Panc1 (cell line): ENCODE measurements around the gene CSTF3. TPM values are rescaled to one million over a fixed set of nuclear protein-coding genes. Genes with fewer than 3 reads are reported as not detected.

Experiments used
- ATAC-seq: fragments of 200-7000 bp; cut with Tn5 transposase; 2 replicates; pipeline ENCODE4 v1.9.1; 2020; ENCODE audit warnings: mild to moderate bottlenecking, moderate library complexity
- BruUV-seq: library from RNA; stranded (reverse); fragments of 400-500 nt; replicated peaks from 2 replicates; lab custom pipeline; 2021; lab: Mats Ljungman, UMichigan
- CTCF ChIA-PET: fragments of 300-600 bp; sonication (Branson Sonifier 250); formaldehyde crosslinking; loops from one replicate; lab custom pipeline; 2022; ENCODE audit warnings: antibody characterized with exemption; lab: Charles Lee
- POLR2A ChIA-PET: fragments of 300-600 bp; sonication (Branson Sonifier 250); formaldehyde crosslinking; loops from one replicate; lab custom pipeline; 2022; ENCODE audit warnings: antibody characterized with exemption; lab: Charles Lee
- DNase-seq: peaks from one replicate; pipeline ENCODE4 v3.0.0-alpha.2; 2010; ENCODE audit warnings: low read depth, low spot score
- H3K27ac ChIP-seq: 2 replicates; pipeline ENCODE4 v1.5.1; 2011; ENCODE audit warnings: mild to moderate bottlenecking, low read length, inconsistent platforms
- H3K27me3 ChIP-seq: fragments of 200-500 bp; sonication (Bioruptor generic); 2 replicates; pipeline ENCODE4 v1.6.0; 2014; ENCODE audit warnings: low read length, inconsistent platforms; ENCODE audit not compliant: control insufficient read depth, insufficient read depth
- H3K36me3 ChIP-seq: fragments of 200-500 bp; sonication (Bioruptor generic); 2 replicates; pipeline ENCODE4 v1.5.1; 2014; ENCODE audit warnings: inconsistent platforms, mild to moderate bottlenecking, low read length, moderate library complexity; ENCODE audit not compliant: control insufficient read depth, insufficient read depth
- H3K4me1 ChIP-seq: 2 replicates; pipeline ENCODE4 v1.5.1; 2011; ENCODE audit warnings: inconsistent platforms, mild to moderate bottlenecking, low read length, moderate library complexity; ENCODE audit not compliant: control insufficient read depth, insufficient read depth
- H3K4me3 ChIP-seq, 2 experiments: 2 replicates each; pipeline ENCODE4 v1.5.1; 2011 to 2012; ENCODE audit warnings: low read depth in 2 of 2, low read length in 2 of 2, mild to moderate bottlenecking in 2 of 2, inconsistent platforms in 1 of 2, moderate library complexity in 1 of 2
- H3K9me3 ChIP-seq: fragments of 200-500 bp; sonication (Bioruptor generic); 2 replicates; pipeline ENCODE4 v1.5.1; 2014; ENCODE audit warnings: low read depth, mild to moderate bottlenecking, inconsistent platforms, low read length, moderate library complexity; ENCODE audit not compliant: control insufficient read depth, insufficient read depth
- CTCF ChIP-seq: fragments of 450-650 bp; IDR thresholded peaks from 2 replicates; pipeline ENCODE4 v1.5.1; 2017; ENCODE audit warnings: mild to moderate bottlenecking
- POLR2AphosphoS5 ChIP-seq: IDR thresholded peaks from 2 replicates; pipeline ENCODE4 v1.6.1; 2012; ENCODE audit warnings: mild to moderate bottlenecking, low read depth, low read length, moderate library complexity
- SIN3A ChIP-seq: IDR thresholded peaks from 2 replicates; pipeline ENCODE4 v1.6.1; 2012; ENCODE audit warnings: low read depth, mild to moderate bottlenecking, low read length, moderate library complexity, borderline replicate concordance; ENCODE audit not compliant: insufficient read depth
- TCF7L2 ChIP-seq: IDR thresholded peaks from 2 replicates; pipeline ENCODE4 v1.6.1; 2011; ENCODE audit warnings: mild to moderate bottlenecking, low read depth, low read length, inconsistent platforms
- in situ Hi-C: cut with HindIII; loops from 2 replicates; pipeline ENCODE4 v1.10.0; 2016; ENCODE audit warnings: low sequenced_read_pairs, low pct_unique_long_range_greater_than_20kb
- intact Hi-C: fragments of 100-400 bp; cut with micrococcal nuclease; formaldehyde crosslinking; loops from one replicate; pipeline ENCODE4 v1.10.0; 2022; ENCODE audit not compliant: unreplicated experiment
- total RNA-seq: library from RNA; stranded (reverse); gene quantifications from one replicate; pipeline ENCODE4 v1.2.1, GENCODE V29; 2021; ENCODE audit not compliant: unreplicated experiment
- TF ChIP-seq, protein P1 (sequence below), 2 experiments: IDR thresholded peaks; 2 replicates each; pipeline ENCODE4 v1.6.1; 2011 to 2012; ENCODE audit warnings: low read depth in 2 of 2, control low read depth in 1 of 2, low read length in 1 of 2, mild to moderate bottlenecking in 1 of 2, moderate library complexity in 1 of 2; ENCODE audit not compliant: insufficient read depth in 1 of 2

The CSTF3 gene
- total RNA-seq, 1 experiment from 2014 or later: 29.8 TPM

GRCh38 chr11:33191467-33191866, 30.2 kb upstream of the CSTF3 start:
- CTCF ChIA-PET: interaction anchor here (0.7 kb wide), 1 partner anchor 70 kb away, joined by 9 read pairs; no protein-coding TSS in a partner anchor
- H3K27ac ChIP-seq: no peak overlapping the region
- H3K36me3 ChIP-seq: no peaks in the 10 kb centered on the region
- H3K4me3 ChIP-seq: no peak overlapping the region
- intact Hi-C loops (no loop called here), in situ Hi-C loops (no loop called here)
- TF ChIP-seq, protein P1, sequence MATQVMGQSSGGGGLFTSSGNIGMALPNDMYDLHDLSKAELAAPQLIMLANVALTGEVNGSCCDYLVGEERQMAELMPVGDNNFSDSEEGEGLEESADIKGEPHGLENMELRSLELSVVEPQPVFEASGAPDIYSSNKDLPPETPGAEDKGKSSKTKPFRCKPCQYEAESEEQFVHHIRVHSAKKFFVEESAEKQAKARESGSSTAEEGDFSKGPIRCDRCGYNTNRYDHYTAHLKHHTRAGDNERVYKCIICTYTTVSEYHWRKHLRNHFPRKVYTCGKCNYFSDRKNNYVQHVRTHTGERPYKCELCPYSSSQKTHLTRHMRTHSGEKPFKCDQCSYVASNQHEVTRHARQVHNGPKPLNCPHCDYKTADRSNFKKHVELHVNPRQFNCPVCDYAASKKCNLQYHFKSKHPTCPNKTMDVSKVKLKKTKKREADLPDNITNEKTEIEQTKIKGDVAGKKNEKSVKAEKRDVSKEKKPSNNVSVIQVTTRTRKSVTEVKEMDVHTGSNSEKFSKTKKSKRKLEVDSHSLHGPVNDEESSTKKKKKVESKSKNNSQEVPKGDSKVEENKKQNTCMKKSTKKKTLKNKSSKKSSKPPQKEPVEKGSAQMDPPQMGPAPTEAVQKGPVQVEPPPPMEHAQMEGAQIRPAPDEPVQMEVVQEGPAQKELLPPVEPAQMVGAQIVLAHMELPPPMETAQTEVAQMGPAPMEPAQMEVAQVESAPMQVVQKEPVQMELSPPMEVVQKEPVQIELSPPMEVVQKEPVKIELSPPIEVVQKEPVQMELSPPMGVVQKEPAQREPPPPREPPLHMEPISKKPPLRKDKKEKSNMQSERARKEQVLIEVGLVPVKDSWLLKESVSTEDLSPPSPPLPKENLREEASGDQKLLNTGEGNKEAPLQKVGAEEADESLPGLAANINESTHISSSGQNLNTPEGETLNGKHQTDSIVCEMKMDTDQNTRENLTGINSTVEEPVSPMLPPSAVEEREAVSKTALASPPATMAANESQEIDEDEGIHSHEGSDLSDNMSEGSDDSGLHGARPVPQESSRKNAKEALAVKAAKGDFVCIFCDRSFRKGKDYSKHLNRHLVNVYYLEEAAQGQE (IDR thresholded peaks at IDR 0.05; ENCODE audit: insufficient read depth in 1 of 2, low read depth in 2 of 2, low read length in 1 of 2): no peak
- TF ChIP-seq CTCF: no peak
- no peak for TF ChIP-seq POLR2AphosphoS5
- TF ChIP-seq TCF7L2: no peak
- no peak for TF ChIP-seq SIN3A
- H3K9me3 ChIP-seq: no peaks in the 10 kb centered on the region
- H3K27me3 ChIP-seq: no peaks in the 10 kb centered on the region
- ATAC-seq (no peak), DNase-seq (no peak)
- POLR2A ChIA-PET: interaction anchor here (0.7 kb wide), 1 partner anchor 124 kb away, joined by 5 read pairs; no protein-coding TSS in a partner anchor
- BruUV-seq: no TSS peak
- H3K4me1 ChIP-seq: no peaks in the 10 kb centered on the region

DNA sequence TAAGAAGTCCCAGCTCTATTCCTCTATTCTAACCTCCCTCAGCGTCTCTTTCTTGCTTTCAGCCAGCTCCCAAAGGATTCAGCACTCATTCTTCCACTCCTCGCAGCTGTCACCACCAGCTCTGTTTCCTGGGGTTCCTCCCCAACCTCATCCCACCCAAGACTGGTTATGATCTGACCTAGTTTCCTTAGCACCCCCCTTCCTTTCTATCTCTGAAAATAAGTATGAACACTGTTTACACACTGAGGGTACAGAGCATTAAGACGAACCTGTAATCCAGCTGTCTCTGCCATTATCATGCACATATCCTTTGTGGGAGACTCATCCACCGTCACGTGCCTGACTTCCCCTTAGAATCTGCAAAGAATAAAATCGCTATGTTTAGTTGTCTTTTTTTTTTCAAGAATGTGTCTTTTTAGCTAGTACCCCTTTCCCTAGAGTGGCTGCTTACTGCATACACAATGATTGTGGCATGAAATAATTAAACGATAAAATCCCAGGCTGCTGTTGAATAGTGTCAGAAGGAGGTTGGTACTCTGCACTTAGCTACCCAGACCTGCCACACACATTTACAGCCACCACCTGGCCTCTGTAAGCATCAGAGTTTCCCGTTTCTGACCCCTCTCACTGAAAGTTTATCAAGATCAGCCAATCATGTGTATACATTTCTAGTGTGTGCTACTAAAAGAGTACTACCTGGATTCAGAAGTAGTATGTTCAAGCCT, 26.9 kb upstream of the CSTF3 start:
- Histone ChIP-seq H3K4me1 (no peaks in the 10 kb centered on the region), H3K9me3 (no peaks in the 10 kb centered on the region), H3K27ac (no peak overlapping the region), H3K27me3 (no peaks in the 10 kb centered on the region), H3K4me3 (no peak overlapping the region), H3K36me3 (no peaks in the 10 kb centered on the region)
- TF ChIP-seq CTCF (no peak), POLR2AphosphoS5 (no peak), SIN3A (no peak), TCF7L2 (no peak)
- TF ChIP-seq, protein P1 (IDR thresholded peaks at IDR 0.05; ENCODE audit: insufficient read depth in 1 of 2, low read depth in 2 of 2, low read length in 1 of 2): no peak
- CTCF ChIA-PET: interaction anchor here (0.5 kb wide), 1 partner anchor 22 kb away, joined by 3 read pairs; no protein-coding TSS in a partner anchor
- in situ Hi-C loops (no loop called here), intact Hi-C loops (no loop called here)
- DNase-seq: no peak
- POLR2A ChIA-PET: no interaction called here
- BruUV-seq: no TSS peak
- no peak for ATAC-seq
